GM18508 (cell line): Measurements from ENCODE around the gene BTF3L4.
"Not testable (repeated sequence)": the region's sequence is repeated elsewhere in the genome, so short reads cannot be mapped to it uniquely, and the experiment has no call there.

Experiments used
- ATAC-seq: cut with Tn5 transposase; IDR thresholded peaks from one replicate; pipeline ENCODE4 v1.9.1; 2021; ENCODE audit warnings: moderate number of reproducible peaks; ENCODE audit not compliant: insufficient read depth, unreplicated experiment

BTF3L4 gene

DNA sequence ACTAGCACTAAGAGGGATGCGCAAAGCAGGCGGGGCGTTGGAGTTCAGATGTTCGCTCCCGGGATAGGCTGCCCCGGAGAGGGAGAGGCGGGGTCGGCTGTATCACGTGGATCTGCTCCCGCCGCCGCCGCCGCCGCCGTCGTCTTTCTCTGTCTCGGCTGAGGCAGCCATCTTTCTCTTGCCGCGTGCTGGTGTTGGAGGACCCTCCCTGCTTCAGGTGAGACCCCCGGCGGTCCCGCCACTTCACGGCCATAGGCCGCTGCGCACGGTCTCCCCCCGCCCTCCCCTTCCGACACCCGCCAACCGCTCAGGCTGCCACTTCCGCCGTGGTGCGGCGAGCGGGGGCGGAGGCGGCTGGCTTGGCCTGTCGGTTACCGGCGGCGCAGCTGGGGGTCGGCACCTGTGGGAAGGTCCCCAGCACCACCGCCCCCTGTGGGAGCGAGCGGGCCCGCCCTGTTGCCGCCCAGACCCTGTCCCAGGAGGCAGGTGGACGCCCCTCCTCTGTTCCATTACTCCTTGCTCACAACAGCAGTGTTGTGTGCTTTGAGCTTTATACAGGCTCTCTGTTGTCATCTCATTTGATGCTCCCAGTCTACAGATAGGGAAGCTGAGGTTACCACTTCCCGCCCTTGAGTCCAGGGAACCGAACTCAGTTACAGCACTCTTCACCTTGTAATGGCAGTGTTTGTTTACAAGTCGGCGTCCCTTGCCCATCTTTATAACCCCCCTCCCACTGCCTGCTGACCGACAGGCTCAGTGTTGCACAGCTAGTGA lies at the start of gene BTF3L4:
Gene BTF3L4 (plus strand): TSS at position 133 of the 774 bp plus-strand sequence. CDS start 3,553 bp downstream, outside the sequence.
- peak; percentile 53 for ATAC-seq

DNA sequence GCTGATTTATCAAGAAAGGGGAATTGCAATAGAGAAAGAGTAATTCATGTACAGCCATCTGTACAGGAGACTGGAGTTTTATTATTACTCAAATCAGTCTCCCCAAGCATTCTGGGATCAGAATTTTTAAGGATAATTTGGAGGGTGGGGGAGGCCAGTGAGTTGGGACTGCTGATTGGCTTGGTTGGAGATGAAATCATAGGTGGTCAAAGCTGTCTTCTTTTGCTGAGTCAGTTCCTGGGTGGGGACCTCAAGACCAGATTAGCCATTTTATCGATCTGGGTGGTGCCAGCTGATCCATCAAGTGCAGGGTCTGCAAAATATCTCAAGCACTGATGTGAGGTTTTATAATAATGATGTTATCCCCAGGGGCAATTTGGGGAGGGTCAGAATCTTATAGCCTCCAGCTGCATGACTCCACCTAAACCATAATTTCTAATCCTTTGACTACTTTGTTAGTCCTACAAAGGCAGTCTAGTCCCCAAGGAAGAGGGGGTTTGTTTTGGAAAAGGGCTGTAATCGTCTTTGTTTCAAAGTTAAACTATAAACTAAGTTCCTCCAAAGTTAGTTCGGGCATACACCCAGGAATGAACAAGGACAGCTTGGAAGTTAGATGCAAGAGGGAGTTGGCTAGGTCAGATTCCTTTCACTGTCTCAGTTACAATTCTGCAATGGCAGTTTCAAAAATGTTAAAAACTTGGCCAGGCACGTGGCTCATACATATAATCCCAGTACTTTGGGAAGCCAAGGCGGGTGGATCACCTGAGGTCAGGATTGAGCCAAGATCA lies 48.7 kb upstream of the BTF3L4 start:
- no peak for ATAC-seq

DNA sequence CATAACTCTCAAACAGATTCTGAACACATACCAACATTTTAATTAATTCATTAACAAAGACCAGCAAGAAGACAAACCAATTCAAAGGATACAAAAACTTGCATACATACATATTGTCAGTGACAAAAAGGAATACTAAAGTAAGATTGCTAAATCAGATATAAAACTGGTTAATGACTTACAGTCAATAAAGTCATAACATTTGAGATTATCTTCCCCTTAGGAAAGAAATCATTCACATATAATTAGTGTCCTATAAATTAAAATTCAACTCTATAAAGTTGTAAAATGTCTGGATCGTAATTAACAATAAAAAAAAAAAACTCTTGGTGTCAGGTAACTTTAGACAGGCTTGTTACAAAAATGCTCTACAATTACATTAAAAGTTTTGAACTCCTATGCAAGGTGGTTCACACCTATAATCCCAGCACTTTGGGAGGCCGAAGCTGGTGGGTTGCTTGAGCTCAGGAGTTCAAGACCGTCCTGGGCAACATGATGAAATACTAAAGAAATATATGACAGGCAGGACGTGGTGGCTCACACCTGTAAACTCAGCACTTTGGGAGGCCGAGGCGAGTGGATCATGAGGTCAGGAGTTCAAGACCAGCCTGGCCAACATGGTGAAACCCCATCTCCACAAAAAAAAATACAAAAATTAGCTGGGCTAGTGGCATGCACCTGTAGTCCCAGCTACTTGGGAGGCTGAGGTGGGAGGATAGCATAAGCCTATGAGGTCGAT lies 47.9 kb upstream of the BTF3L4 start:
- ATAC-seq = no peak

DNA sequence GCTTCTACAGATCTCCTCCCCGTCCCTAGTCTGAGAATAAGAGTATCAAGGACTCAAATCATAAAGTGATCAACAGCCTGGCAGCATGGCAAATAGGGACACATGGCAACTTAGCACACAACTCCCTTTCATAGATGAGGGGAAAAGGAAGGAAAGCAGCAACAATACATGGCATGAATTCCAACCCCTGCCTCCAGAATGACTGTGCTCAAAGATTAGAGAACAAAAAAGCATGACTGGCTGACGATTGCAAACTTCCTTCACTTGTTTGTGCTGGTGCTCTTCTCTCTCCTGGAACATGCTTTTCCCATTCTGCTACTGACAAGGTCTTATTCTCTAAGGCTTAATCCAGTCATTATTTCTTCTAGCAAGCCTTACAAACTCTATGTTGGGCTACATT lies 34.0 kb upstream of the BTF3L4 start:
- ATAC-seq = no peak

DNA sequence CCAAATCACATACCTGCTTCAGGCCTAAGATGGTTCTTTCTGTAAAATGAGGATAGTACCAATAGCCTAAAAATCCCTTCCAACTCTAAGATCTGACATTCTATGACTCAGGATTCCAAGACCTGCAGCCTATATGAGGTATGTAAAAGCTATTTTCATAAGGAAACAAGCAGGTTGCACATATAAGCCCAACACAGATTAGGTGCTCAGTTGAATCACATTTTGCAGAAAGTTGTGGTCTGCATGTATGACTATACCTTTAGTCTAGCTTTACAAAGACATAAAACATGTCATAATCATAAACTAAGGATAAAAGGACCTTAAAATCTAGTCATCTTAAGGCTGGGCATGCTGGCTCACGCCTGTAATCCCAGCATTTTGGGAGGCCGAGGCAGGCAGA lies 29.8 kb upstream of the BTF3L4 start:
- no peak for ATAC-seq

DNA sequence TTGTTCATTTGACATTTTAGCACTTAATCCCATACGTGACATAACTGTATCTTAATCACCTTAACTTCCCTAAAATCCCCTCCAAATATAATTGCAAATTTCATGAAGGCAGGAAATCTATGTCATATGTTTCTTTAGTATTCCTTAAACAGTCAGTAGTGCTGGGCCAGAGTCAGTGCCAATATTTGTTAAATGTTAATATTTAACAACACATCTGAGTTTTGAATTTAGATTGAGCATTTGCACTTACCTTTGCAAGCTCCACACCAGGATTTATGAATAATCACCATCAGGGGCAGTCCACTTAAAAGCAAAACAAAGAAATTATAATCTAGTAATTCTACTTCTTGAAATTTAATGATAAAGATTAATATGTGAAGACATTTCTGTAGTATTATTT lies 27.8 kb upstream of the BTF3L4 start:
- ATAC-seq = no peak

DNA sequence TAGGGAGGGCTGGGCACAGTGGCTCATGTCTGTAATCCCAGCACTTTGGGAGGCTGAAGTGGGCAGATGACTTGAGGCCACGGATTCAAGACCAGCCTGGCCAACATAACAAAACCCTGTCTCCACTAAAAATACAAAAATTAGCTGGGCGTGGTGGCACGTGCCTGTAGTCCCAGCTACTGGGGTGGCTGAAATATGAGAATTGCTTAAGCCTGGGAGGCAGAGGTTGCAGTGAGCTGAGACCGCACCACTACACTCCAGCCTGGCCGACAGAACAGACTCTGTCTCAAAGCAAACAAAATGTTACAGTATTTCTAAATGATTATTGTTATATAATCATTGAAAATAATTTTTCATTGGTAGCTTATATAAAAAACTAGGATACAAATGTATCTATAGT lies 27.3 kb upstream of the BTF3L4 start:
- ATAC-seq = not testable (repeated sequence)

DNA sequence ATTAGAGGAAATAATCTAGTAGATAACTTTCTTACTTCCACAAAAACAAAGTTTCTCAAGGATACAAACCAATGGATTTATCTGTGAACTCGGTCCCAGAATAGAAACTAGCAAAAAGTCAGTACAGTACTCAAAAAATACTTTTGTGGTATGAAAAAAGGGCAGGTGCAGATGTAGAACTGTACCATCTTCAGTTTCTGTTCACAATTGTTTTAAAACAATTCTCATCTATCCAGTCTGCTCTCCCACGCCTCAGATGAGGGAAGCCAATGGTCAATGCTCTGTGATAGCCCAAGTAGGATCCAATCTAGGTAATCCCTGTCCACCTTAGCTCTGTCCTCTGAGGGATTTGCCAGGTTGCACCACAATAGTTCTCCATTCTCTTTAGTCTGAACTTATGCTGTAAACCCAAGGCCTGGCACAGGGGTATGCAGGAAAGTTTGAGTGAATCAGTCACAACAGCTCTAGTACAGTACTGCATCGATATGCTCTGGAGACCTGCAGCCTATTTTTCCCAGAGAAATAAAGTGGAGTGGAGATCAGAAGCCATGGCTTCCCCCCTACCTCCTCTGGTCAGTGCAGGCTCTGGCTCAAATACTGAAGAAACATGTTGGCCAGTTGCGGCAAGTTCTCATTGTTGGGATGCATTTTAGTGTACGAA lies 23.8 kb upstream of the BTF3L4 start:
- no peak for ATAC-seq

DNA sequence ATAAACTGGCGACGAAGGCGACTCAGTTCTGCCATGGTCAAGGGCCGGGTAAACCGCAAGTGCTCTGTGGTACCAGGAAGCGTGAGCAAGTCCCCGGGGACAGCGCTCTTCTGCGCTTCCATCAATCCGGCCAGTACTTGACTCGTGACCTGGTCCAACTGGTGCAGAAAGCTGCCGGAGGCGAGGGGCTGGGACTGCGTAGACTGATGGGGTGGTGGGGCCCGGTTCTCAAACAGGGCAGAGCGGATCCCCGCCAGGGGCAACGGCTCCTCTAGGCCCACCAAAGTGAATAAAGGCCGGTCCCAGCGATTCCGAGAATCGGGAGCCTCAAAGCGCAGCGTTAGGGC lies 23.3 kb upstream of the BTF3L4 start:
- ATAC-seq = no peak

DNA sequence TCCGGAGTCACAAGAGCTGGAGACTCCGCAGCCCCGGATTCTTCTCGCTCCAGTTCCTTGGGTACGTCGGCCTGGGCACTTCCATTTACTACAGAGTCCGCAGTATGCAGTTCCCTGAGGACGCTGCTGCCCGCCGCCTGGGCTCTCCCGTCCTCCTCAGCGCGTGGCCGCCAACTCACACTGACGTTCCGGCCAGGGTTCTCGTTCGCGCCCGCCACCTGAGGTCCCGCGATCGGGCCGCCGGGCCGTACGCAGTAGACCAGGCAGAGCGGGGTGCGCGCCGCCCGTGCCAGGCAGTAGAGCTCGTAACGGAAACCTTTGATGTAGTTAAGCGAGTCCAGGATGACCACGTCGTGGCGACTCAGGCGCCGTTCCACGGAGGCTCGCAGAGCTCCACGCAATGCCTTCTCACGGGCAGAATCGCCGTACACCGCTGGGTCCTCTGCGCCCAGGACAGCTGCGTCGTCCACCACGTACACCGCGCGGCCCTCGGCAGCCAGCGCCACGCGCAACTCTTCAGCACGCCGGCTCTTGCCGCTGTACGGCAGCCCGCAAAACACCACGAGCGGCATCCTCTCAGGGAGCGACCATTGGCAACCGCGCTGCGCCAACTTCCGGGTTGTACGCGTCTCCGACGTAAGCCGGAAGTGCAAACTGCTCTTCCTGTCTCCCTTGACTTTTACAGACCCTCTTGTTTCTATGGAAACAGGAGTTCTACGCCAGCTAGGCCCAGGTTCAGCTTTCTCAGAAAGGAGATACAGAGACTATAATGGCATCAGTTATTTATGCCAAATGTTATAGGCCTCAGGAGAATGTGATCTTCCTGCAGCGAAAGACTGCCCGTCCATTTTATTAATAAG lies 22.7 kb upstream of the BTF3L4 start, which contains the start of gene KTI12:
Gene KTI12 (minus strand): TSS at position 621 of the 860 bp plus-strand sequence. CDS start 49 bp downstream, at position 572.
- ATAC-seq = peak; percentile 43

DNA sequence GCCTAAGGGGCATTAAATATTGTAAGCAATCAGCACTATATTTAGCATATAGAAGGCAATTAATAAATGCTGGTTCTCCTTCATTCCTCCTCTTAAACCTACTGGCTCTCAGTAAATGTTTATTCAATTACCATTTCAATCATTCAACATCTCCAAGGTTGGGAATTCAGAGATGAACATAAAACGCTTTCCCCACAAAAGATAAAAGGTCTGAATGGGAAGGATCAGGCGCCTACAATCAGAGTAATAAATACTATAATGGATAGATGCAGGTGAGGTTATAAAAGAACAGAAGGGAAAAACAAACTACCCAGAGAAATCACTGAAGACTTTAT lies 22.1 kb upstream of the BTF3L4 start:
- ATAC-seq = no peak

DNA sequence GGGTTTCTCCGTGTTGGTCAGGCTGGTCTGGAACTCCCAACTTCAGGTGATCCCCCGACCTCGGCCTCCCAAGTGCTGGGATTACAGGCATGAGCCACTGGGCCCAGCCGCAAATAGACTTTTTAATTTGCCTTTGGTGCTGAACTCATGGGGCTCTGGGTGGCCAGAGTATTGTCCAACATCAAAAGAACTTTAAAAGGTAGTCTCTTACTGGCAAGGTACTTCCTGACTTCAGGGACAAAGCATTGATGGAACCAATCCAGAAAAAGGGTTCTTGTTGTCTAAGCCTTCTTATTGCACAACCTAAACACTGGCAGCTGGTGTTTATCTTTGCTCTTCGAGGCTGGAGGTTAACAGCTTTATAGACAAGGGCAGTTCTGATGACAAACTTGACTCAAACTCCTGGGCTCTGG lies 18.7 kb upstream of the BTF3L4 start:
- ATAC-seq = no peak

DNA sequence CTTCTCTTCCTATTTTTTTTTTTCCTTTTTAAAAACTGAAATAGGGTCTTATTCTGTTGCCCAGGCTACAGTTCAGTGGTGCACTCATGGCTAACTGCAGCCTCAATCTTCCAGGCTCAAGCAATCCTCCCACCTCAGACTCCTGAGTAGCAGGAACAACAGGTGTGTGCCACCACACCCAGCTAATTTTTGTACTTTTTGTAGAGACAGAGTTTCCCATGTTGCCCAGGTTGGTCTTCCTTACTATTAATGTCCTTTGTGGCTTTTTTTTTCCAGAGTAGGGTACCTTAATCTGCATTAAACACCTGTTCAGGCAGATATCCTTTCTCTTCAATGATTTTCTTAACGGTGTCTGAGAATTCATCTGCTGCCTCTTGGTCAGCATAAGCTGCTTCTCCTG lies 18.2 kb upstream of the BTF3L4 start:
- ATAC-seq = no peak

DNA sequence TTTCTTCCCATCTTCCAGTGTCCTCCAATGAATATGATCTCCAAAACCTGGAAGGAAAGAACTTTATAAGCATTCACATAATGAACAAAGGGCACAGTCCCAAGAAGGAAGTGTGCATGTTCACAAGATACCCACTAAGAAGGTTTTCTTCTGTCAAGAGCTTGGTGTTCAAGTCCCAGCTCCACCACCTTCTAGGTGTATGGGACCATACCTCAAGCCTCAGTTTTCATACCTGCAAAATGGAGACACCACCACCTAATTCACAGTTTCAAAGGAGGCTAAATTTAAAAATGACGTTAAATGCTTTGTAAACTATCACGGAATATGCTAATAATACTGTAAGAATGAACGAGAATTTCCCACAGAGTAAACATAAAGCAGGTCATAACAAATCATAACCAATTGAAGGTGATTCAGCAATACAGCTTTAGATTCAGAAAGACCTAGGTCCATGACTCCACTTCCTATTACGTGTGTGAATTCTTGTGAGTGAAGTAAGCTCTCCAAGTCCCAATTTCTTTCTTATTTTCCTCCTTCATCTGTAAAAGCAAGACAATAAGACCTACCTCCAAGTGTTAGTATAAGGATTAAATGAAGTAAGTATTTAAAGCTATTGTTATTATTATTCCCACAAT lies 14.4 kb upstream of the BTF3L4 start:
- ATAC-seq = no peak

DNA sequence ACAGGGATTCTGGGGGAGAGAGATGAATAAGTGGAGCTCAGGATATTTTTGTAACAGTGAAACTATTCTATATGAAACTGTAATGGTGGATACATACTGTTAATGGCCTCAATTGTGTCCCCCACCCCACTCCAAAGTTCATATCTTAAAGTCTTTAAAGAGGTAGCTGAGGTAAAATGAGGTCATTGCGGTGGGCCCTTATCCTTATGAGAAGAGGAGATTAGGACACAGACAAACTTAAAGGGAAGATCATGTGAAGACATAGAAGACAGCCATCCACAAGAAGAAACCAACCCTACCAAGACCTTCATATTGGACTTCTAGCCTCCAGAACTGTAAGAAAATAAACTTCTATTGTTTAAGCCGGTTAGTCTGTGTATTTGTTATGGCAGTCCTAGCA lies 10.9 kb upstream of the BTF3L4 start:
- ATAC-seq = no peak

DNA sequence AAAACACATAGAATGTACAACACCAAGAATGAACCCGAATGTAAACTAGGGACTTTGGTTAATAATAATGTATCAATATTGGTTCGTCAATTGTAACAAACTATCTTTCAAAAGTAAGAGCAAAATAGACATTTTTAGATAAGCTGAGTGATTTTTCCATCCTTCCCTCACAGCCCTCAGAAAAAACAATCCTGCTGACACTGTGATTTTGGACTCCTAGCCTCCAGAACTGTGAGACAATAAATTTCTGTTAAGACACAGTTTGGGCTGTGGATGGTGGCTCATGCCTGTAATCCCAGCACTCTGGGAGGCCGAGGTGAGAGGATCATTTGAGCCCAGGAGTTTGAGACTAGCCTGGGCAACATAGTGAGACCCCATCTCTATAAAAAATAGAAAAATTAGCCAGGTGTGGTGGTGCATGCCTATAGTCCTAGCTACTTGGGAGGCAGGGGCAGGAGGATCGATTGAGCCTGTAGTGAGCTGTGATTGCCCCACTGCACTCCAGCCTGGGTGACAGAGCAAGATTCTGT lies 10.4 kb upstream of the BTF3L4 start:
- not testable (repeated sequence) for ATAC-seq

DNA sequence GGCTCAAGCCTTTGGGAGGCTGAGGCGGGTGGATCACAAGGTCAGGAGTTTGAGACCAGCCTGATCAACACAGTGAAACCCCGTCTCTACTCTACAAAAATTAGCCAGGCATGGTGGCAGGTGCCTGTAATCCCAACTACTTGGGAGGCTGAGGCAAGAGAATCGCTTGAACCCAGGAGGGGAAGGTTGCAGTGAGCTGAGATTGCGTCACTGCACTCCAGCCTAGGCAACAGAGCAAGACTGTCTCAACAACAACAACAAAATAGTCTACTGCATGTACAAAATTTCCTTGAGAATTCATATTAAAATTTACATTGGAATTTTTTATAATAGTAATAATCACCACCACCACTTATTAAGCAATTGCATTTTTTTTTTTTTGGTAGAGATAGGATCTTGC lies 6.8 kb upstream of the BTF3L4 start:
- ATAC-seq = not testable (repeated sequence)

DNA sequence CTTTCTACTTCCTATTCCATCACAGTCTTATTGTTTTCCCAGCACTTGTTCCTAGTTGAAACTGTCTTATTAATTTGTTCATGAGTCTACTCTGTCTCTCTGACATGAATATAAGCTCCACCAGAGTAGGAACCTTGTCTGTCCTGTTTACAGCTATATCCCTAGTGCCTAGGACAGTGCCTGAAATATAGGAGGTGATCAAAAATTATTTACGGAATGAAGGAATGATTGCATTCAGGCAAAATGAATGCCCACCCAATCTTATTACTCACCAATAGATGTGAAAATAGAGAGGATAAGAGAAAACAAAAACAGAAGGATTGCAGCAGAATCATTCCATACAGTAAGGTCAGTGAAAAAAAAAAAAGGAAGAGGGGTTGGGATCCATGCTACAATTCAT lies 2.2 kb upstream of the BTF3L4 start:
- no peak for ATAC-seq

DNA sequence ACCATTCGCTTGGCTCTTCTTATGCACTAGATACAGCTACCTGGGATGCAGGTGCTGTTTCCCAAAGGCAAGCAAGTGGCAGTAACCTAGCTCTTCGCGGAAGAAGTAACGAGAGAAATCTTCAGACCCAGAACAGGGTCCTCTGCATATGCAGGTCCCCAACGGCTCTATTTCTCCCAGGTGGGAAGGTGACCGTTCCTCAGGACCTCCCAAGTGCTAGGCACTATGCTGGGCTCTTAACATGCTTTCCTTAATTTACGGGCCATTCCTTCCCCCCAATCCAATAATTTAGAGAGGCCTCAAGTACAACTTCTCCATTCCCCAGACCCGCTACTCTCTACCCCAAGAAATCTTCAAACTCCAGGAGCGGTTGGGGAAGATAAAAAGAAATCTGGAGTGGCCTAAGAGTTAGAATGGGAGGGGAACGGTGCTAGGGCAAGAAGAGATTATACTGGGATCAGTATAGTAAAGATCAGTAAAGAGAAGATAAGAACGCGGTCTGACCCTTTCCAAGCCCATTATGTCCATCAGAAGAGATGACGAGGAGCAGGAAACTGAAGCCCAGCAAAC lies 1.5 kb upstream of the BTF3L4 start:
- ATAC-seq = no peak
